ENCODE data around the gene GNB1L. TPM values are rescaled to one million over a fixed set of nuclear protein-coding genes. Genes with fewer than 3 reads are reported as not detected.

Gene GNB1L
- total RNA-seq, 1 experiment from 2014 or later, result 11.9 TPM

DNA sequence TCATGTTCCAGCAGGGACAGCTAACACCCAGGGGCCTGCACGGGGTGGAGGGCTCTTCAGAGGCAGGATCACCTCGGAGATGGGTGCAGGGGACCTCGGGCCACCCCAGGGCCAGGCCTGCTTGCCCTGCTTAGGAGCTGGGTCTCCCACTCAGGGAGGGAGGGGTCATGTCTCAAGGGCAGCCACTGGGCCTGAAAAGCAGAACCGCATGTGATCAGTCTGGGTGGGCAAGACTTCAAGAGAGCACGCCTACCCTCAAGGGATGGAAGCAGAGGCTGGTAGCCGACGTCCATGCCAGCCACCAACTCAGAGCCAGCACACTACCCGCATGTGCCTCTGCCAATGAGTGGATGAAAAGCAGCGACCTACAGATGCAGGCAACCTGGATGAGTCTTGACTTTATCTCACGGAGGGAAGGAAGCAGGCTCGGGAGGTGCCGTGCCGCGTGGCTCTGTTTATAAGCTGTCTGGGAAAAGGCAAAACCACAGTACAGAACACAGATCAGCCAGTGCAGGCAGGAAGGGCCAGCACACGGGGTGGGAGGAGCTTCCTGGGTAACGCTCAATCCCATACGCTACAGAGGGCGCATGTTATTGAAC, 78.1 kb downstream of the GNB1L start:
- DNase-seq (ENCODE audit: low read depth), result peak; percentile 42

- DNase-seq (ENCODE audit: low read depth), result no peak
Observed at GRCh38 chr22:19775496-19776325, 79.0 kb downstream of the GNB1L start.

GRCh38 chr22:19774628-19775027, 80.0 kb downstream of the GNB1L start:
- DNase-seq (ENCODE audit: low read depth), result no peak

DNA sequence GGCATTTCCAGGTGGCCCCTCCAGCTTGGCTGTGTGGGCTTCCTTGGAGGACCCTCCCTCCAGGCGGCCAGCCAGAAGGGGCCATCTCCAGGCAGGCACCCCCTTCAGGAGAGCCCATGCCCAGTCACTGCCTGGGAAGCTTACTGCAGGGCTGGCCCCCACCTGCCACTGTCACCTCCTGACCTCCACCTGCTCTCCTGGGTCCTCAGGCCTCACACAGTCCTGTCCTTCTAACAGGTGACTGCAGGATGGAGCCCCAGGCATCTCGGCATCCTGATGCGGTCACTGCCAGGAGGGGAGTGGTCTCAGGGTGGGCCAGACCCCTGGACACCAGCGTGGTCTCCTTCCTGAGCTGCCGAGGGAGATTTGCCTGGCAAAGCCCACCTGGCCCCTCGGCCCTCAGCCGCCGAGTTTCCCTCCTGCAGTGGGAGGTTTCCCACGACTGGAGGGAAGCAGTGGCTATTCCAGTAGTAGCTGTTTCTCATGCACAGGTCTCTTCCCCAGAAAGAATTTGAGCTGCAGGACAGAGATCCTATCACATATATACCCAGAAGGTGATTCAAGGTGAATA, 81.1 kb downstream of the GNB1L start:
- DNase-seq (ENCODE audit: low read depth), result no peak

DNA sequence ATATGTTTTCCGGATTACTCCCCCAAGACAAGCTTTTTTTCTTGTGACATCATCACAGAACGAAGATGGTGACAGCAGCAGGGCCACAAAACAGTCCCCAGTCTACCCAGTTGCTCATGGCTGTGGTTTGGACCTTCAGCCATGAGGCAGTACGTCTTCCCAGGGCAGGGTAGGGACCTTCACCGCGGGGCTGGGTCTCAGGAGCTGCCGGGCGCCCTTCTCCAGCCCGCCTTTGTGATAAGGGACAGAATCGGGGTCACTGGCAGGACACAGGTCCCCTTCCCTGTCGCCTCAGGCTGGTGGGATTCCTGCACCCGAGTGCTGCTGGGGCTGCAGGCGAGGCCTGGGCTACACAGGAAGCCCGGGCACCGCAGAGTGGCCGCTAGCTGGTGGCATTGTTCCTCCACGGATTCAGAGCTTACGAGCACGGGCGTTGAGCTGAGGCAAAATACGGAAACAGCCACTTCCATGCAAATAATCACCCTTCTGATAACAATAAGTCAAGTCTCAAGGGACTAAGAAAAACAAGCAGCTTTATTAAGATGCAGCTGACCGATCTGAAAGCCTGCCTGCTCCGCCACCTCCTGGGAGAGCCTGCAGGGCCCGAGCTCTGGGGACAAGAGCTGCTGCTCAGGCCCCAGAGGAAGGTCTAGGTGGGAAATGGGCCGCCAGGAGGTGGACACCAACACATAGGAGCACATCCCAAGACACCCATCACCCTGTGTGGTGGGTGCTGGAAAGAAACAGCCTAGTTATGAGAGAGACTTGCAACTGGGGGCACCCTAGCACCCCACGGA, 81.8 kb downstream of the GNB1L start:
- no peak for DNase-seq (ENCODE audit: low read depth)

GRCh38 chr22:19772422-19772672, 82.3 kb downstream of the GNB1L start:
- no peak for DNase-seq (ENCODE audit: low read depth)

DNA sequence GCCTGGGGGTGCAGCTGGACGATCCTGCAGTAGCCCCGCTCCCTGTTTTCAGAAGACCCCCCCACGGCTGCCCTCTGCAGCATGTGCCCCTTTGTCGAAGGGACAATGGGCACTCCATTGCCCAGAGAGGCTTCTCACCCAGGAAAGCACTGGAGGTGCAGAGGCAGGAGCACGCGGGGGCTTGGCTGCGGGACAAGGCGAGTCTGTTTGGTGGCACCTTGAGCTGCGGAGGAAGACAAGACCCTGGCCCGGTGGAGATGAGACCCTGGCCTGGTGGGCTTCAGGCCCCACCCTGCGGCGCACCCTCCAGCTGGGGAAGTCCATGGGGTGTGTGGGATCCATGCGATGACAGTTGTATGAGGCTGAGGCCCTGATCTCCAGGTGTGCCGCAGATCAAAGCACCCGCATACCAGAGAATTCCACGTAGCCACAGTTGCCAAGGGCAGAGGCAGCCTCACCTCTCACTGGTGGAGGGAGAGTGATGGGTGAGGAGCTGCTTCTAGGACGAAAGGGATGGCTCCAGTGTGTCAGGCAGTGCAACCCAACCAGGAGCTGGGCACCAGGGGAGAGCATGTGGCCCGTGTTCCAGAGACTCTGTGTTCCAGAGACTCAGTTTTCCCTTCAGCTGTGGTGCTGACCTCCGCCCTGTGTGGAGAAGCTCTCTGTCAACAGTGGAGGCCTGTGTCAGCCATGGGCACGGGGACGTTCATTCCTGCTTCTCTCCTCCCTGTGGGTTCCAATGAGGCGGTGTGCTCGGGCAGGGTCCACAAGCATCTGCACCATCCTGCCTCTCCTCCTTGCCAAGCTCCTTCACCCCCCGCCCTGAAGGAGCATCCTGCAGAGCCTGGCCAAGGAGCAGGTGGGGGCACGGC, 84.1 kb downstream of the GNB1L start:
- DNase-seq (ENCODE audit: low read depth), result no peak

DNA sequence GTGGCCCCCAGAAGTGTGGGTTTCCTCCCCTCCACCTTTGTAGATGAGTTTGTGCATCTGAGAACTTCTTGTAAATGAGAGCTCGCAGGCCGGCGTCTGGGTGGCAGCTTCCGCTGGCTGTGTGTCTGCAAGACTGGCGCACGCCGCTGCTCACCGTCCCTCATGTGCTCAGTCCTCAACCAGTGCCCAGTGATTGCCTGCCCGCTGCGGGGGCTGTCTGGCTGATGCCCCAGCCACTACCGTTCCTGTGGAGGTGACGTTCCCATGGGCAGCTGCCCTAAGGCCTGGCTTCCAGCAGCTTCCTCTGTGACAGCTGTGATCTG, 85.3 kb downstream of the GNB1L start:
- DNase-seq (ENCODE audit: low read depth), result no peak

GRCh38 chr22:19767427-19768341, 87.0 kb downstream of the GNB1L start:
- DNase-seq (ENCODE audit: low read depth), result no peak

- no peak for DNase-seq (ENCODE audit: low read depth)
Observed at GRCh38 chr22:19766511-19767426, 87.9 kb downstream of the GNB1L start.

DNA sequence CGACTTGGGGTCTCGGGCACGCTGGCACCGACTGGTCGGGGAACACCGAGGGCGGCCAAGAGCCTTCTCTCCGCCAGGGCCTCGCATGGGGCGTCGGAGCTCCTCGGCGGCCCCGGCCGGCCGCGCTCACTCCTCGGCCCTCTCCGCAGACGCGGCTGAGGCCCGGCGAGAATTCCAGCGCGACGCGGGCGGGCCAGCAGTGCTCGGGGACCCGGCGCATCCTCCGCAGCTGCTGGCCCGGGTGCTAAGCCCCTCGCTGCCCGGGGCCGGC, 88.5 kb downstream of the GNB1L start:
- no peak for DNase-seq (ENCODE audit: low read depth)

DNA sequence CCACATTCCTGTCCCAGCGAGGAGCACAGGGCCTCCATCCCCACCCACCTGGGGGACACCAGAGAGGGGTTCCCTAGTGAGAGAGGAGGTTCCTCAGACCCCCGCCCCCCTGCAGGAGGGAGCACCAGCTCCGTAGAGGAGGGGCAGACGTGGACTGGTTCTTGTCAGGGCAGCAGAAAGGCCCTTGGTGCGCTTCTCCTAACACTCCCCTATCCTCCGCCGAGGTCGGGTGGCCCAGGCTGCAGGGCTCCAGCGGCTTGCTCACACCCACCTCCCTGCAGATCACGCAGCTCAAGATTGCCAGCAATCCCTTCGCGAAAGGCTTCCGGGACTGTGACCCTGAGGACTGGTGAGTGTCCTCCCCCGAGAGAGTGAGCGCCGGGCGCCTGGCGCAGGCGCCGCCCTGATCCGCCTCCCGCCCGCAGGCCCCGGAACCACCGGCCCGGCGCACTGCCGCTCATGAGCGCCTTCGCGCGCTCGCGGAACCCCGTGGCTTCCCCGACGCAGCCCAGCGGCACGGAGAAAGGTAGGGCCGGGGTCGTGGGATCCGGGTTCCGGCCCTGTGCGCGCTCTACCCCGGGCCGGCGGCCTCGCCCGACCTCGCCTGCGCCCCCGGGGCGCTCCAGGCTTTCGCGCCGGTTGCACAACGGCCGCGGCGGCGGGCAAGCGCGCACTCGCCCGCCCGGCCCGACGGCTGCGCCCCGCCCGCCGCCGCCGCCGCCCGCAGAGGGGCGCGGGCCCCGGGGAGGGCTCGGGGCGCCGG, 89.0 kb downstream of the GNB1L start:
- DNase-seq (ENCODE audit: low read depth), result peak; percentile 10

- DNase-seq (ENCODE audit: low read depth), result no peak
Observed at GRCh38 chr22:19764636-19765476, 89.8 kb downstream of the GNB1L start.

- DNase-seq (ENCODE audit: low read depth), result no peak
Observed at GRCh38 chr22:19764299-19764593, 90.4 kb downstream of the GNB1L start.

GRCh38 chr22:19763458-19764298, 91.0 kb downstream of the GNB1L start:
- no peak for DNase-seq (ENCODE audit: low read depth)

DNA sequence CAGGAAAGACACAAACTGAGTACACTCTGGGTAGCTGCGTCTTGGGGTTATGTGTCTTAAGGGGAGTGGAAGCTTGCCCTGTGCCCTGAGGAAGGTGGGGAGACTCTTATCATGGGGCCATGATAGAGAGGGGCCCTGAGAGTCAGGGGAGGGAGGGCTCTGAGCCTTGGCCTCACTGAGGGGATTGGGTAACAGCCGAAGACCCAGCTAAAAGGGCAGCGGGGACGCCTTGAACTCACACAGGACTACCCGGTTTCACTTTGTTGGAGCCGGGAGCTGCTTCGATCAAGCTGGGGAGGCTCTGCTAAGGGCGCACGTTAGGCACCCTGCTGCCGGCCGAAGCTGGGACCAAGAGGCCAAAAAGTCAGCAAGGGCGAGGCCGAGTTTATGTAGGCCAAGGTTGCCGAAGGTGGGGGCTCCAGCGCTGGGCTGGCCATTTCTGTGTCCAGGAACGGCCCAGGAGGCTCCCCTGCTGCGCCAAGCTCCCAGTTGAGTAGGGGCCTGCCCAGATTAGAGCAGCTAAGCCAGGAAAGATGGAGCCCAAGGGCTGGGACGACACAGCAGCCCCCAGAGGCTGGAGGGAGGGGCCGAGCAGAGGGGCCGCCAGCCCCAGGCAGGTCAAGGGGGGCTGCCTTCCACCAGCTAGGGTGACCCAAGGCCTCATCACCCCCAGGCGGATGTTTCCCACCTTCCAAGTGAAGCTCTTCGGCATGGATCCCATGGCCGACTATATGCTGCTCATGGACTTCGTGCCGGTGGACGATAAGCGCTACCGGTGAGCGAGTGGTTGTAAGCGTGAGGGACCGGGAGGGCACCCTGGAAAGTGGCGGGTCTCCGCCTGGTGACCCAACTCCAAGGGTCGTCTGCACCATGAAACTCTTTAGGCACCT, 91.9 kb downstream of the GNB1L start:
- no peak for DNase-seq (ENCODE audit: low read depth)

Measured in RPMI7951 (cell line).